ENCODE measurements around the gene AXDND1.

Gene AXDND1, protein sequence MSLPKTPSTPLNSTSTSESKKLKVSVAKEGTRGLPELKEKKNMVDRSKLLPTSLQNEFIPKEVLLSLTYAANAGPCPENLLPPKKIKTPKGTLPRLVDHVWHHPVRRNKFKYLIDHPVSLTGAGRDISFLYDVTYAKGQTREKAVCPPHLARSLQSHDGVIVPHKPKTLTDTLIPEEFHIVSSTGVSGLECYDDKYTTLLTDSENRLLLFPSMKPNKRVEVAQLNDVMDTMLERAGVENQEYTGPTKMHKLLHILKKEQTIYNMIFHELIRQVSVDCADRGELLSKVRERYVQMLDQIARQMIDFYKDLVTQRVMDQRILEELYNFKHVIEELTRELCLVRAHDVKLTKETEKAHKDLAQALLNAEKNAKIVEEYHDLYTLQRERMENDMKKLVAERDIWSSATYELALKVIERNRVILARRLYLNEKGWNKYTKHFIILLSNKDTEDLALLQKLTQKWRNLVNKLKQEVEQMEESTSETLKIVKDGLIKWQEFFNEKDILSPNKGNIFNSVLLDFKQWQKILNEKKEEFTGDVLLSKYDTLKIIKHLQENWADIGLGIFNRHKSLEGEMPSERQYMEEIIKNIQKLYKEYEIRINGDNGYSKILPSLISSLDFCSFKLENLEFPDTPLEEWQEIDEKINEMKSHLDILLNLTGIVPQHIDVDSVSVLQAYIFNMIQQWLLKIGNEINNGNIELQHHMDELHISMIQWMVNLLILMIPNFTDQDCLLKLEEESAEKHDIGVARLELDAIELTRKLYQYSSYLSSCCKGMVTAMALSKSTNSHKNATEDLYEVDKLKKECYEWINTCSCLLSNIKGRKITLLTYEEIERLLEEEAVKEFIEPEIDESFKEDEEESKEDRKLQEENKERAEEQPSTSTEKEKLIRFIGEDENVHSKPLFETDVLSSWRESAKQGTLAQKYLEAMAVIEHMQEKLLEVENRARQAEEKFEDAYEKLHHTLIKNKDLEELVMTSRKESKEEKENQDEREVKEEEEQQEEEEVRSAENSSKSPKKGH

DNA sequence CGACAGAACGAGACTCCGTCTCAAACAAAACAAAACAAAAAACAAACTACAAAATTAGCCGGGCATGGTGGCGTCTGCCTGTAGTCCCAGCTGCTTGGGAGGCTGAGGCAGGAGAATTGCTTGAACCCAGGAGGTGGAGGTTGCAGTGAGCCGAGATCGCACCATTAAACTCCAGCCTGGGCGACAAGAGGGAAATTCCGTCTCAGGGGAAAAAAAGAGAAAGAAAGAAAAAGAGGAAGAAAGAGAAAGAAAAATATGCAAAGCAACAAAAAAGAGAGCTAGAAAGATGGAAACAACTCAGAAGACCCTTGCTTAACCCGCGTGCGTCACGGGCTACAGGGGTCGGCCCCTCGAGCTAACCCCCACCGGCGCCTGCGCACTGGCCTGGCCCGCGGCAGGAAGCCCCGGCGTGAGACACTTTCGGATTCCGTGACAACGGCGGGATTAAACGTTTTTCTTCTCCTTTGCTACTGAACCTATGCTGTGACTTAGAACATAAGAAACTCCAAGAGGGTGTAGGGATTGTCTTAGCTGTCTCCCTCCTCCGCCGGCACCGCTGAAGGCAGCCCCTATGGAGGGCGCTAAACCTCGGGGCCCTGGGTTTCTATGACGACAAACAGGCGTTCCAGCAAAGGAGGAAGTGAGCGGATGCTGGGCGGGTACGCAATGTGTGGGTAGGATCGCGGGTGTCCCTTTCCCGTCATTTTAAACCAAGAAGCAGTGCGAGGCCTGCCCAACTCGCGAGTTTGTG is at the start of gene AXDND1:
AXDND1 (plus strand) TSS at position 630 of the 751 bp plus-strand sequence. CDS start 539 bp downstream, outside the sequence.
- Histone ChIP-seq H3K9ac (ENCODE audit: low read length) (peak within 1 kb of the TSS; percentile 94), H3K36me3 (ENCODE audit: control insufficient read depth, insufficient read depth, low read length) (no peaks in the 10 kb centered on the region), H3K27me3 (ENCODE audit: control insufficient read depth, insufficient read depth, low read length) (no peaks in the 10 kb centered on the region), H3K9me3 (ENCODE audit: control insufficient read depth, insufficient read depth, low read depth, low read length) (no peaks in the 10 kb centered on the region), H3K27ac (ENCODE audit: low read depth, low read length) (peak within 1 kb of the TSS; percentile 93), H3K4me3 (ENCODE audit: low read depth, low read length) (peak within 1 kb of the TSS; percentile 94), H3K4me1 (ENCODE audit: control insufficient read depth, insufficient read depth, low read length) (no peaks in the 10 kb centered on the region)

DNA sequence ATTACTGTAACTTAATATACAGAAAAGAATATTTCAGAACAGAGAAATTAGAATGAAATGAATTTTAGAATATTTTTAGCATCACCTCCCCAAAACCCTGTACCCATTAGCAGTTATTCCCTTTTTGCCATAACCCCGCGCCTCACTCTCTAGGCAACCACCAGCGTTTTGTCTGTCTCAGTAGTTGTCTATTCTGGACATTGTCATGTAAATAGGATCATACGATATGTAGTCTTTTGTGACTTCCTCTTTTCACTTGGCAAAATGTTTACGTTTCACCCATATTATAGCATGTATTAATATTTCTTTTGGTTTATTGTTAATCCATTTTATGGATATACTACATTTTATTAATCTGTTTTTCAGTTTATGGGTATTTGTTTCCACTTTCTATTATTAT is 47.3 kb upstream of the AXDND1 start:
- H3K4me1 ChIP-seq (ENCODE audit: control insufficient read depth, insufficient read depth, low read length) = peaks cover 4% of the 10 kb centered on the region
- no peak overlapping the region for H3K9ac ChIP-seq (ENCODE audit: low read length)
- no peaks in the 10 kb centered on the region for H3K36me3 ChIP-seq (ENCODE audit: control insufficient read depth, insufficient read depth, low read length)
- no peak overlapping the region for H3K27ac ChIP-seq (ENCODE audit: low read depth, low read length)
- no peak overlapping the region for H3K4me3 ChIP-seq (ENCODE audit: low read depth, low read length)
- H3K9me3 ChIP-seq (ENCODE audit: control insufficient read depth, insufficient read depth, low read depth, low read length) = no peaks in the 10 kb centered on the region
- no peaks in the 10 kb centered on the region for H3K27me3 ChIP-seq (ENCODE audit: control insufficient read depth, insufficient read depth, low read length)

GRCh38 chr1:179321533-179322216 is 44.1 kb upstream of the AXDND1 start:
- Histone ChIP-seq H3K4me1 (ENCODE audit: control insufficient read depth, insufficient read depth, low read length) (peaks cover 4% of the 10 kb centered on the region), H3K9ac (ENCODE audit: low read length) (no peak overlapping the region), H3K27ac (ENCODE audit: low read depth, low read length) (no peak overlapping the region), H3K9me3 (ENCODE audit: control insufficient read depth, insufficient read depth, low read depth, low read length) (no peaks in the 10 kb centered on the region), H3K27me3 (ENCODE audit: control insufficient read depth, insufficient read depth, low read length) (no peaks in the 10 kb centered on the region), H3K4me3 (ENCODE audit: low read depth, low read length) (no peak overlapping the region), H3K36me3 (ENCODE audit: control insufficient read depth, insufficient read depth, low read length) (no peaks in the 10 kb centered on the region)

DNA sequence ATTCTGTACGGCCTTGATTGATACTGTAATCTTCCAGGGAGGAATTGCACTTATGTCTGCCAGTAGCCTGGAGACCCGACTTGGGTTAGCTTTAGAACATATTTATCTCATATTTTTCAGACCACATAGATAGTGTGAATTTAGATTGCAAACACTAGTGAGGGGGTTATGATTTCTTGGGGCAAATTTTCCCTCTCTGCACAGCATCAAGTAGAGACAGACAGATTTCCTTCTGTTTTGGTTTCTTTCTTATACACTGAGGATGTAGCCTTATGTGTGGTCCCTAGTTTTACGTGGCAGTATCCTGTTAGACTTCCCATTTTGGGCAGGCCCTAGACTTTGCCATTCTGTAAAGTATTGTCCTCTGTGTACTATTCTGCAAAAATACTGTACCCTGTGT is 43.2 kb upstream of the AXDND1 start:
- H3K36me3 ChIP-seq (ENCODE audit: control insufficient read depth, insufficient read depth, low read length) = no peaks in the 10 kb centered on the region
- H3K9ac ChIP-seq (ENCODE audit: low read length) = no peak overlapping the region
- H3K27me3 ChIP-seq (ENCODE audit: control insufficient read depth, insufficient read depth, low read length) = no peaks in the 10 kb centered on the region
- no peaks in the 10 kb centered on the region for H3K9me3 ChIP-seq (ENCODE audit: control insufficient read depth, insufficient read depth, low read depth, low read length)
- H3K4me3 ChIP-seq (ENCODE audit: low read depth, low read length) = no peak overlapping the region
- H3K27ac ChIP-seq (ENCODE audit: low read depth, low read length) = no peak overlapping the region
- H3K4me1 ChIP-seq (ENCODE audit: control insufficient read depth, insufficient read depth, low read length) = peaks cover 4% of the 10 kb centered on the region

- Histone ChIP-seq H3K9ac (ENCODE audit: low read length) (no peak overlapping the region), H3K4me3 (ENCODE audit: low read depth, low read length) (no peak overlapping the region), H3K27me3 (ENCODE audit: control insufficient read depth, insufficient read depth, low read length) (no peaks in the 10 kb centered on the region), H3K27ac (ENCODE audit: low read depth, low read length) (no peak overlapping the region), H3K9me3 (ENCODE audit: control insufficient read depth, insufficient read depth, low read depth, low read length) (no peaks in the 10 kb centered on the region), H3K36me3 (ENCODE audit: control insufficient read depth, insufficient read depth, low read length) (no peaks in the 10 kb centered on the region), H3K4me1 (ENCODE audit: control insufficient read depth, insufficient read depth, low read length) (peaks cover 3% of the 10 kb centered on the region)
Measured at GRCh38 chr1:179323436-179323835, 42.3 kb upstream of the AXDND1 start.

DNA sequence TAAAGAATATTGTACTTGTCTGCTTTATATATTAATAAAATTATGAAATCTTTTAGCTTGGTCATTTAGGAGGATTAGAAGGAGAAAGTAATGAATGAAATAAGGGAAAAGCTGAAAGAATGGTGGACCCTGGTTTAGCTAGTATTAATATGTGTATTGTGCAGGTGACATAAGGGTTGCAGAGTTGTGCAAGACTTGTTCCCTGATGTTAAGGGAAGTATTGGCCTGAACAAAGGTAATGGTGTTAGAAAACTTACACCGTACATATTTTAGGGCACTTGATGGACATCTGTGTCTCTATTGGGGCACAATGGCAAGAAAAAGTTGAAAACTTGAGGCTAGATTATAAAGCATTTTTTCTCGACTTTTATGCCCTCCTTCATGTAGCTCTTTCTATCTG is 39.9 kb upstream of the AXDND1 start:
- Histone ChIP-seq H3K4me3 (ENCODE audit: low read depth, low read length) (no peak overlapping the region), H3K27me3 (ENCODE audit: control insufficient read depth, insufficient read depth, low read length) (no peaks in the 10 kb centered on the region), H3K27ac (ENCODE audit: low read depth, low read length) (no peak overlapping the region), H3K36me3 (ENCODE audit: control insufficient read depth, insufficient read depth, low read length) (no peaks in the 10 kb centered on the region), H3K4me1 (ENCODE audit: control insufficient read depth, insufficient read depth, low read length) (no peaks in the 10 kb centered on the region), H3K9ac (ENCODE audit: low read length) (no peak overlapping the region), H3K9me3 (ENCODE audit: control insufficient read depth, insufficient read depth, low read depth, low read length) (peaks cover 6% of the 10 kb centered on the region; the same call in 1 of the 2 replicates)

DNA sequence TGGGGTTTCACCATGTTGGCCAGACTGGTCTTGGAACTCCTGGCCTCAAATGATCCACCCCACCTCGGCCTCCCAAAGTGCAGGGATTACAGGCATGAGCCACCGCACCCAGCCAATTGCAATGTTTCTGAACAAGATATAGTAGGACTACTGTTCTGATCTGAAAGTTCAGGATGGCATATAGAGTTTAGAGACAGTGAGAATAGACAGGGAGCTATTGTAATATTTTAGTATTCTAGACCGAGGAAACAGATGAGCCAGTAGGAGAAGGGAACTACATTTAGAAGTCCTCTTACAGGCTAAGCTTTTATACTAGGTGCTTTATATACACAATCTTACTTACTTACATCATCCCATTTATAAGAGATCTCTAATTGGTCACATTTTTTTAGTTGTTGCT is 39.0 kb upstream of the AXDND1 start:
- Histone ChIP-seq H3K4me1 (ENCODE audit: control insufficient read depth, insufficient read depth, low read length) (no peaks in the 10 kb centered on the region), H3K9me3 (ENCODE audit: control insufficient read depth, insufficient read depth, low read depth, low read length) (peaks cover 6% of the 10 kb centered on the region; the same call in 1 of the 2 replicates), H3K27me3 (ENCODE audit: control insufficient read depth, insufficient read depth, low read length) (no peaks in the 10 kb centered on the region), H3K36me3 (ENCODE audit: control insufficient read depth, insufficient read depth, low read length) (no peaks in the 10 kb centered on the region), H3K9ac (ENCODE audit: low read length) (no peak overlapping the region), H3K4me3 (ENCODE audit: low read depth, low read length) (no peak overlapping the region), H3K27ac (ENCODE audit: low read depth, low read length) (no peak overlapping the region)

- Histone ChIP-seq H3K9ac (ENCODE audit: low read length) (no peak overlapping the region), H3K9me3 (ENCODE audit: control insufficient read depth, insufficient read depth, low read depth, low read length) (peaks cover 6% of the 10 kb centered on the region; the same call in 1 of the 2 replicates), H3K4me3 (ENCODE audit: low read depth, low read length) (no peak overlapping the region), H3K27ac (ENCODE audit: low read depth, low read length) (no peak overlapping the region), H3K36me3 (ENCODE audit: control insufficient read depth, insufficient read depth, low read length) (no peaks in the 10 kb centered on the region), H3K4me1 (ENCODE audit: control insufficient read depth, insufficient read depth, low read length) (no peaks in the 10 kb centered on the region), H3K27me3 (ENCODE audit: control insufficient read depth, insufficient read depth, low read length) (no peaks in the 10 kb centered on the region)
Measured at GRCh38 chr1:179327196-179327595, 38.6 kb upstream of the AXDND1 start.

GRCh38 chr1:179327679-179328078 is 38.1 kb upstream of the AXDND1 start:
- Histone ChIP-seq H3K4me1 (ENCODE audit: control insufficient read depth, insufficient read depth, low read length) (no peaks in the 10 kb centered on the region), H3K27ac (ENCODE audit: low read depth, low read length) (no peak overlapping the region), H3K36me3 (ENCODE audit: control insufficient read depth, insufficient read depth, low read length) (no peaks in the 10 kb centered on the region)

GRCh38 chr1:179329862-179330261 is 35.9 kb upstream of the AXDND1 start:
- H3K9ac ChIP-seq (ENCODE audit: low read length) = no peak overlapping the region
- no peaks in the 10 kb centered on the region for H3K4me1 ChIP-seq (ENCODE audit: control insufficient read depth, insufficient read depth, low read length)
- no peaks in the 10 kb centered on the region for H3K36me3 ChIP-seq (ENCODE audit: control insufficient read depth, insufficient read depth, low read length)
- peaks cover 6% of the 10 kb centered on the region; the same call in 1 of the 2 replicates for H3K9me3 ChIP-seq (ENCODE audit: control insufficient read depth, insufficient read depth, low read depth, low read length)
- H3K27ac ChIP-seq (ENCODE audit: low read depth, low read length) = no peak overlapping the region
- no peaks in the 10 kb centered on the region for H3K27me3 ChIP-seq (ENCODE audit: control insufficient read depth, insufficient read depth, low read length)
- no peak overlapping the region for H3K4me3 ChIP-seq (ENCODE audit: low read depth, low read length)

More at GRCh38 chr1:179327679-179328078, 38.1 kb upstream of the AXDND1 start:
- Histone ChIP-seq H3K4me3 (ENCODE audit: low read depth, low read length) (no peak overlapping the region), H3K9me3 (ENCODE audit: control insufficient read depth, insufficient read depth, low read depth, low read length) (peaks cover 6% of the 10 kb centered on the region; the same call in 1 of the 2 replicates), H3K27me3 (ENCODE audit: control insufficient read depth, insufficient read depth, low read length) (no peaks in the 10 kb centered on the region), H3K9ac (ENCODE audit: low read length) (no peak overlapping the region)
